Measurements from ENCODE around the gene TENT5C. TPM values are rescaled to one million over a fixed set of nuclear protein-coding genes. Genes with fewer than 3 reads are reported as not detected.

TENT5C gene
- total RNA-seq, 2 donors from 2014 or later = 30.7 to 45.6 TPM

DNA sequence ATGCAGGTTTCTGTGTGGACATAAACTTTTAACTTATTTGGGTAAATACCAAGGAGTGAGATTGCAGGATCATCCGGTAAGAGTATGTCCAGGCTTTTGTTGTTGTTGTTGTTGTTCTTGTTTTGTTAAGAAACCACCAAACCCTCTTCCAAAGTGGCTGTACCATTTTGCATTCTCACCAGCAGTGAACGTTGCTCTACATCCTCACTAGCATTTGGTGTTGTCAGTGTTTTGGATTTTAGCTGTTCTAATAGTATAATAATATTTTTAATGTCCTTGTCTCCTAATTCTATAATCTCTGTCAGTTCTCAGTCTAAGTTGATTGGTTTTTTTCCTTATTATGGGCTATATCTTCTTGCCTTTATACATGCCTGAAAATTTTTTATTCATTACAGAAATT lies 37.8 kb downstream of the TENT5C start:
- ATAC-seq (no peak), DNase-seq (no peak)
- intact Hi-C loops (cut with DNase I, micrococcal nuclease) = no loop called here

DNA sequence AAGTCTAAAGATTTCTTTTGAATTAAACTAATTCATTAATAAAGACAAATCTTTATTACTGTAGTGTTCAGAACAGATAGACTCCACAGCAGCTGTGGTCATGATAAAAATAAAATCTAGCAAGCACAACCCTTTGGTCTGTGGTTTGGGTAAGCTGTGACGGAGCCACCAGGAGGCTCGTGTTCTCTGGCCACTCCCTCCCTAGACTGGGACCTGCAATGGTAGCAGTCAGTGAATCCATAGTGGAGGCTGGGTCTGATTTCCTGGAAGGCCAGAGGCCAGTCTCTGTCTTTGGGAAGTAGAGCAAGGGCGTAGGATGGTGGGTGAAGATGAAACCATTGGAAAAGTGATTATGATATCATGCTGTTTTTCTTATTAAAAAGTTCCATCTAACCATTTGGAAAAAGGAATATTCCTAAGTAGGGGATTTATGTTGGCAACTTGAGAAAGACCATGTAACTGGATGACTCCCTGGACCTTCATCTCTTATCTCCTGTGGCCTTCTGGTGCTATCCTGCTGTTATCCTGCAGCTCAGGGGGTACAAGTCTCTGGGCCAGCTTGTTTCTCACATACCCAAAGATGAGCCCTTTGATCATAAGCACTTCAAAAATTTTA lies 39.0 kb downstream of the TENT5C start:
- intact Hi-C loops (cut with DNase I, micrococcal nuclease) = no loop called here
- DNase-seq (no peak), ATAC-seq (no peak)

DNA sequence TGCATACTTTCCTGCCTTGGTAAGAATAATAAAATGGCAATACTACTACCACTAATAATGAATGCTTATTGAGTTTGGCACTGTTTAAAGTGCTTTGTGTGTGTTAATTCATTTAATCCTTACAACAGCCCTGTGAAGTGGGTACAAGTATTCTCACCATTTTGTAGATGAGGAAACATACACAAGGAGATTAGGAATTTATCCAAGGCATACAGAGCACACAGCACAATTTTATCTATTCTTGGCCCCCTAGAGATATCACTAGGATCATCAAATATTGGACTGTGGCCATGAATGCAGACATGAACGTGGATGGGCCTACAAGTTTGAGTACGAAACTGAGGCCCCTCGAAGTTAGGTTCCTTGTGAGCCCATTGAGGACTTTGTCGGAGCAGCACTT lies 39.5 kb downstream of the TENT5C start:
- intact Hi-C loops (cut with DNase I, micrococcal nuclease) = no loop called here
- ATAC-seq = no peak
- DNase-seq = no peak

DNA sequence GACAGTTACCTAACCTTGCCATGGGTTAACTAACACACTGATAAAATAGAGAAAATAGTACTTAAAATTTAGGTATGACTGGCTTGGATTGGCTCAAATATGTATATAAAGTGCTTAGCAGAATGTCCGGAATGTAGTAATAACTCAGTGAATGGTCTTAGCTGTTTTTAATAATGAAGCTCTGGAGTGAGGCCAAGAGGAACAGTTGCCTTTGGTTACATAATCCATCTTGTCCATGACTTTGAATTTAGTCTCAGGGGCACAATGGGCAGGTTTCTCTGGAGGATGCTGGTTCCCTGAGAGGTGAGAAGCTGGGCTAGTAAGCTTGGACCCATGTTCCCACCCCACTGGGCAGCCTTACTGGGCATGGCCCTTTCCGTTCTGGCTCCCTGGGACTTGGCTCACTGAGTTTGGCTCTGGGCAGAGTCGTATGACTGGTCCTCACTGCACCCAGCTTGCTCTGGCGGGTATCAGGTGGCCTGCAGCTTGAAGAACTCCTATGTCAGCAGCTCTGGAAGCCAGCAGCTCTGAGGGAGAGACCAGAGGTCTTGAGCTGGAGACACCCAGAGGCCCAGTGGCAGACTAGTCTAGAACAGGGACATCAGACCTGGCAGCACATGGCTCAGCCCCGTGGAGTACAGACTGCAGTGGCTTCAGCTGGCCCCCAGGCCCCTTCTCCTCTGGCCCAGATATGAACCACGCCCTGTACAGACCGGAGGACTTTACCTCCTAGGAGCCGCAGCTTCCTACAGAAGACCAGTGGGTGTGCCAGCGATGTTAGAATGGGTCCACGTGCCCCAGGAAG lies 40.4 kb downstream of the TENT5C start:
- DNase-seq = peak; percentile 49 to 60
- peak; percentile 98 for ATAC-seq
- intact Hi-C loops (cut with DNase I, micrococcal nuclease) = no loop called here

DNA sequence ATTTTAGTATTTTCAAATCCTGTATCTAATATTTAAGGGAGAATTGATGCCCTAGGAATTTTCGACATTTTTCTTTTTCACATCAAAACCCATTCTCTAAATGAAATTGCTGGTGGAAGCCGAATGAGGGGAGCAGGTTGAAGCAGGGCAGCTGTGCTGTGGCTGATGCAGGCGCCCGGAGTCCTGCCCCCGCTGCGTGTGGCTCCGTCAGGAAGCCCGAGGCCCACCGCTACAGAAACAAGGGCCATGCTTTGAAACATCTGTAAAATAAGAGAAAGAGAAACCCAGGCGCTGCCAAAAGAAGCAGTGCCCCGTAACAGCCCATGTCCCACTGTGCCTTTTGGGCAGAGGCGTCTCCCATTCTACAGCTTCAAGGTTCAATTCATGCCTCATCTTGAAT lies 41.1 kb downstream of the TENT5C start:
- DNase-seq (no peak), ATAC-seq (no peak)
- intact Hi-C loops (cut with DNase I, micrococcal nuclease) = no loop called here

DNA sequence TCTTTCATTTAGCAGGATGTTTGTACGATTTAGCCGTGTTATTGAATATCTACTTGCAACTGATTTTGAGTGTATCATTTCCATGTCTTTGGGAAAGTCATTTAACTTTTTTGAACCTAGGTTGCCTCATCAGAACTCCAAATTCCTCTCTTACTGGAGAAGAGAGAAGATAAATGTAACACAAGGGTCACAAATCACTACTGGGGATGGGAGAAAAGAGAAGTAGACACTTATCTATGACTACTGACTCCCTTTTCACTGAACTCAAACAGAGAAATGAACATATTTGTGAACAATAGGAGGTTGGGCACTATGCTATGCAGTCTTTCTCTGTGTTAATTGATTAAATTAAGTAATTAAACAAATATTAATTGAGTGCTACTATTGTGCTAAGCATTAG lies 42.2 kb downstream of the TENT5C start:
- DNase-seq (no peak), ATAC-seq (no peak)
- intact Hi-C loops (cut with DNase I, micrococcal nuclease) = no loop called here

DNA sequence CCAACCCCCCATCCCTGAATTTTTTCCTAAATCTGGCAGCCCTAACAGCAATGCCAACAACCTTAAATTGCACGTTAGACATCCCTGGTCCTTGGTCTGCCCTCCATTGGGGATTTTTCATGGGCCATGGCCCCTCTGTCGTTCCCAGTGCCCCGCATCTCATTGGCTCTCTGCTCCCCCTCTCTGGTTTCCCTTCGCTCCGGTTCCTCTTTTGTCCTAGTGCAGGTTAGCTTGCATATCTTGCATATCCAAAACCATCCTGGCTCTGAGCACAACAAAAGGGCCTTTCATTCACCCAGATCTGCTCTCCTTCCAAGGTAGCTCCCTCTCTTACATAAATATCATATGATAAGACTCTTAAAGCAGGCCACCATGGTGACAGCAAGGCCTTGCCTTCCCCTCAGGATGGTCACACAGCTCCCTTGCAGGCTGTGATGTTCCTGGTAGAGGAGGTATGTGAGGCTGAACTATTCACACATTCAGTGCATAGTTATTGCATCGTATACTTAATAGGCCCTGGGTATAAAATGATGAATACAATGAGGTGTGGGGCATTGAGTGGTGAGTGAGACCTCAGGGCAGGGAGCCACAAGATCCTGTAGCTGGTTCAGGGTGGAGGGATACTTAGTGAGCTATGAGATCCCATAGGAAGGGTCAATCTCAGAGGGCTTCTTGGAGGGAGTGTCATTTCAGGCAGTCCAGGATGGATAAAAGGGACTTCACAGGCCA lies 45.2 kb downstream of the TENT5C start:
- no peak for ATAC-seq
- no peak for DNase-seq
- intact Hi-C loops (cut with DNase I, micrococcal nuclease) = no loop called here

DNA sequence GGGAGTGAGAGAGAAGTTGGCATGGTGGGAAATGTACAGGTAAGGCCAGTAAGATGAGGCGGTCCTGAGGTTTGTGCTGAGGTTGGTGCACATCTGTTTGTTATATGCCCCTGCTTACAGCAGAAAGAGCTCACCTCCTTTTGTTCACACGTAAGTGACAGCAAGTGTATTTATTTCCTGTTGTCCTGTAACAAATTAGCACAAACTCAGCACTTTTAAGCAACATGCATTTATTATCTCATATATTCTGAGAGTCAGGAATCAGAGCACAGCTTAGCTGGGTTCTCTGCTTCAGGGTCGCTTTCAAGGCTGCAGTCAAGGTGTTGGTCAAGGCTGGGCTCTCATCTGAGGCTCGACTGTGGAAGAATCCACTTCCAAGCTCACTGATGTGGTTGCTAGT lies 45.8 kb downstream of the TENT5C start:
- ATAC-seq = no peak
- intact Hi-C loops (cut with DNase I, micrococcal nuclease) = no loop called here

DNA sequence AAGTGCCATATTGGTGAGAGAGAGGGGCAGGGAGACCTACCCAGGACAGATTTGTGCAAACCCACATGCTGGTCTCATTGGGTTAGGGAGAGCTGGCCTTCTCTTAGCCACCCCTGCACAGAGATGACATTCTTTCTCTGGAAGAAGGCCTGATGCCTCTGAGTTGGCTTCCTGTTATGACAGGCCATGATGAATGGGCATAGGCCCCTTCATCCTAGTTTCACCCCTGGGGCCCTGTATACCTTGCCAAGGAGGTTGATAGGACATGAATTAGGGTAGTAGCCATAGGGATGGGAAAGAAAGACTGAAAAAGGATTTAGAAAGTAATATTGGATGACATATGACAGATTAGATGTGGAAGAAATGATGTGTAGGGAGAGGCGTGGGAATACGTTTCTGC lies 46.6 kb downstream of the TENT5C start:
- DNase-seq (no peak), ATAC-seq (no peak)
- intact Hi-C loops (cut with DNase I, micrococcal nuclease) = no loop called here

More for the DNA sequence above, 45.8 kb downstream of the TENT5C start:
- DNase-seq = no peak

DNA sequence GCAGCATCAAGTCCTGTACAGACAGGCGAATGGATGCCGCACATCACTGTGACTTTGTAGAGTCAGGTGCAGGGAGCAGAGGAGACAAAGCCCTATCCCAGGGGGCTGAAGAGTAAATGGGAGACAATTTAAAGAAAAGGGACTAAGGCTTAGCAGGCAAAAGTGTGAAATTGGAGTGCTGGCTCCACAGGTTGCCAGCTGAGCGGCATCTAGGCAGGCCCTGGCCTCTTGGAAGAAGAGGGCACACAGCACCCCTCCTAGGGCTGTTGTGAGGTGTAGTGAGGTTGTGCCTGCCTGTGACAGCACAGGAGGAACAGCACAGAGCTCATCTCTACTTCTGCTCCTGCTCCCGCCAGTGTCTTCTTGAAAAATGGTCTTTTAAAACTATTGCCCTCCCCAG lies 47.3 kb downstream of the TENT5C start:
- intact Hi-C loops (cut with DNase I, micrococcal nuclease) = no loop called here
- DNase-seq (no peak), ATAC-seq (no peak)

DNA sequence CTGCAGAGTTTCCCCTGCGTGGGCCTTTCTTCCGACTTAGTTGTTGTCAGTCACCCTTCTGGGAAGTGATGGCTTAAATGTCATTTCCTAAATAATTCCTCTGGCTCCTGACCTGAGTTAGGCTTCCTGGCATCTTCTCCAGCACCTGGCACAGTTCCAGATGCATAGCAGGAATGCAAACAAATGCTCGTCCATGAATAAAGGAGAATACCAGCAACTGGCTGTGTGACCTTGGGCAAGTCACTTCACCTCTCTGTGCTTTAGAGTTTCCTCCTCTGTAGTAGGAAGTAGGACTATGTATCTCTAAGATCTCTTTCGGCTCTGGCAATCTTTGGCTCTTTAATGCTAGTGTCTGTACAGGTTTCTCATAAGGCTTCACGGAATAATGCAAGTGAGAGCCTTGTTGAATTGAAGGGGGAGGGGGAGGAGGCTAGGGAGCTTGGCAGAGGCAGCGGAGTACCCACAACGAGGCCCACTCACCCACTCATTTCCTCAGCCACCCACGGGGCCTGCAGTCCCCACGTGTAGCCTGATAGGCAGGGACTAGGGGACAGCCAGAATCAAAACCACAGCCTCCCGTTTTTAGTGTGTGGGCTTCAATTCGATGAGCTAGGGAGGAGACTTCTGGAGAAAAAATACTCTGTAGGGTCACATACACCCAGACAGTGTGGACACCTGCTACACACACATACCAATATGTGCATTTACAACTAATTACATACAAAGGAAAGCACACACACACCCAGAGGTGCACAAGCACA lies 48.1 kb downstream of the TENT5C start:
- ATAC-seq (peak; percentile 35), DNase-seq (no peak)
- intact Hi-C loops (cut with DNase I, micrococcal nuclease) = no loop called here

DNA sequence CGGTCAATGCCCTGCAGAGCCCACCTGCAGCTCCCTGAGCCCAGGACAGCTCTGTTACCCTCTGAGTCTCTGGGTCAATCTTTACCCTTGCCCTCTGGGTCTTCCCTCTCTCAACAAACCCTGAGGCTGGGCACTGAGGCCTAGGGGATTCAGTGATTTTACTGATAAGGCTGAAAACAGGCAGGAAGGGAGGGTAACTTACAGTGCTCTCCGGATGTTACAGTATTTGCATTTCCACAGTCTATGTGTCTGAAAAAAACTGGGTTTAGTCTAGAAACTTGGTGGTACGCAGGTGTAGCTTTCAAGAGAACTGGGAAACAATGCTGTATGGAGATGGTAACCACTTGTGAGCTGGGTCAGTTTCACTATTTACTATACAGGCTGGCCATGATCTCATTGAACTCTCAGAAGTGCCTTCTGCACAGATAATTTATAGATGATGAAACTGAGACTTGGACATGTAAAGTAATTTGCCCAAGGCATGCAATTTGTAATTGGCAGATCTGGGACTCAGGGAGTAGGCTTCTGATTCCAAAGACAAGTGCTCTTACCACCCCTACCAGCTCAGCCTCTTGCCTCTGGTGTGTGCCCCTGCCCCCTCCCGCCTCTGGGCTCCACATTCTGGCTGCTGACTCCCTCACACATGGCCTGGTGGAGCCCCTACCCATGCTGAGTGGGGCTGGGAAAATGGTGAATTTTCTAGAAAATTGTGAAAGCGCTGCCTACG lies 48.8 kb downstream of the TENT5C start:
- ATAC-seq (peak; percentile 31), DNase-seq (no peak)
- intact Hi-C loops (cut with DNase I, micrococcal nuclease) = no loop called here

DNA sequence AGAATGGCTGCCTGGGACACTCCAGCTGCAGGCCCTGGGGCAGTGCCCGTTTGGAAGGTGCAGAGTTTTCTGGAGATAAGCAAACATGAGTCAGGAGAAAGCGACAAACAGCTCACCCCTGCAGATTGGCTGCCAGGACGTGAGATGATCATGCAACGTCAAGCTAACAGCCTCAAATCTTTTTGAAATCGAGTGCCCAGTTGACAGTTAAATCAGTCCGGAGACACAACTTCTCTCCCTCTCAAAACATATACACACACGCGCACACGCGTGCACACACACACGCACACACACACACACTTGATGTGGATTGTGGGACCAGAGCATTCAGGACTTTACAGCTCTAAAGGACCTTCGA lies 49.4 kb downstream of the TENT5C start:
- DNase-seq (no peak), ATAC-seq (no peak)
- intact Hi-C loops (cut with DNase I, micrococcal nuclease) = no loop called here

DNA sequence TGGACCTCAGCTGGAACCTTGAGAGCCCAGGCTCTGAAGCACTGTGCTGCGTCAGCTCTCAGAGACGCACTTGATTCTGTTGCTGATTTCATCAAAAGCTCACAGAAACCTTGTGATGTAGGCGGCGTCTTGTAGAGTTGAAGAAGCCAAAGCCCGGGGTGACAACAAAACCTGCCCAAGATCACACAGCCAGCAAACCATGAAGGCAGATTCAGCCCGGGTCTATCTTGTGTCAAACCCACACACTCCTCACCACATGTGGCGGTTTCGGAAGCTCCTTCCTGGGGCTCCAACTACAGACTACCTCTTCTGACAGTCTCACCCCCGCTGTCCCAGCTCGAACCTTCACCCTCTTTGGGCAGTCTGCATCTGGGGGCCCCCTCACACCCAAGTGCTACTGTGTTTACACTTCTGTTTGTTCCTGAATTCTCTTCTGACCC lies 50.4 kb downstream of the TENT5C start:
- ATAC-seq = peak; percentile 24
- intact Hi-C loops (cut with DNase I, micrococcal nuclease) = no loop called here
- DNase-seq = peak; percentile 55

DNA sequence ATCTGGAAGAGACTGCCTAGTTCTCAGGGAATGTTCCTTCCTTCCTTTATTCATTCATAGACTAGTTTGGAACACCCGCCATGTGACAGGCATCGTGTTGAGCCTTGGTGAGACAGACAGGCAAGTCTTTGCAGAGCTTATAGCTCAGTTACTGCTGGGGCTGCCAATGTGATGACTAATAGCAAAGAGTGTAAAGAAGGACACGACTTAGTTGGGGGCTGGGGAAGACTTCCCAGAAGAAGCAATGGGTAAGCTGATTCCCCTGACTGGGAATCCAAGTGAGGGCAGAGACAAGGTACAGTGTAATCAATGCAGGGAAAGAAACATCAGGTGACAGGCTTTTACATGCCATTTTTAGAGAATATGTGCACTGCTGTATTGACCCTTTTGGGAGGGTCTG lies 51.2 kb downstream of the TENT5C start:
- intact Hi-C loops (cut with DNase I, micrococcal nuclease) = no loop called here
- DNase-seq (no peak), ATAC-seq (no peak)

DNA sequence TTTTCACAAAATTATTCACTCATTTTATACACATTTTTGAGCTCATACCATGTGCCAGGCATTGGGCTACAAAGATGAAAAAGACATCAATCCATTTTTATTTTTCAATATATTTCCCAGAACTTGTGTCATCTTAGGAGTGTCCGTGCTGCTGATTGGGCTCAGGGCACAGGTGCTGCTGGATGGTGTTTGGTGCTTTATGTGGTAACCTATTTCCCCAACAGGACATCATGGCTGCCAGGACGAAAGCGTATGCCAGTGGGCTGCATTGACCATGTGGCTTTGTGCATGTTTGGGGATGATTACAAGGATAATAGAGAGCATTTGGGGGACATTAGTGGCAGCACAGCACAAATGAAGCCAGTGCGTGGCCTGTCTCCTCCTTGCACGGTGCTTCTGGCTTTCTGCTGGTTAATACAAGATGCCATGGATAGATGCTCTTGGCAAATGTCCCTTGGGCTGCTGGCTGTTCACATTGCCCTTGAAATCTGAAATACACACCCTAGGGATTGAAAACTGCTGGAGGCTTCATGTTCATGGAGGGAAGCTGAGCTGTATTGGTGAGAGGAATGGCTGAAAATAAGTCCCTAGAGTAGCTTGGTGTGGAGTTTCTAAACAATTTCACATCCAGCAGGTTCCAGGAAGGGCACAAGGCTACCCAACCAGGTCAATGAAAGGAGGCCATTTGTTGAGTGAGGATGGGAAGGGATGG lies 52.3 kb downstream of the TENT5C start:
- ATAC-seq = no peak
- intact Hi-C loops (cut with DNase I, micrococcal nuclease) = no loop called here
- DNase-seq = no peak

DNA sequence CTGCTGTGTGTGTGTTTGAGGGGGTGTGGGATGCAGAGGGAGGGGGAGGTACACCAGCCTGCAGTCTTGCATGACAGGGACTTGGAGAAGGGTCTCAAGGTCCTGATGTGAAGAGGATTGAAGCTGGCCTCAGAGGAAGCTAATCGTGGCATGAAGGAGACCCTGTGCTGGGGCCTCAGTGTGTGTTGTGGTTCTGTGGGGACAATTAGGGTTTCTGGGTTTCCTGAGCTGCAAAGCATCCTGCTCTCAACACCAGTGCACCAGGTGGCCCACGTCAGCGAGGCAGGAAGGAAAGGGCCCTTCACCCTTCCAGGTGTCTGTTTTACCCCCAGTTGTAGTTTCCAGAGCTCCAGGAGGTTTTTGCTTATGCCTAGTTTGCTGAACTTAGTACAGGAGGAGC lies 52.8 kb downstream of the TENT5C start:
- intact Hi-C loops (cut with DNase I, micrococcal nuclease) = no loop called here
- peak; percentile 50 to 59 for DNase-seq

DNA sequence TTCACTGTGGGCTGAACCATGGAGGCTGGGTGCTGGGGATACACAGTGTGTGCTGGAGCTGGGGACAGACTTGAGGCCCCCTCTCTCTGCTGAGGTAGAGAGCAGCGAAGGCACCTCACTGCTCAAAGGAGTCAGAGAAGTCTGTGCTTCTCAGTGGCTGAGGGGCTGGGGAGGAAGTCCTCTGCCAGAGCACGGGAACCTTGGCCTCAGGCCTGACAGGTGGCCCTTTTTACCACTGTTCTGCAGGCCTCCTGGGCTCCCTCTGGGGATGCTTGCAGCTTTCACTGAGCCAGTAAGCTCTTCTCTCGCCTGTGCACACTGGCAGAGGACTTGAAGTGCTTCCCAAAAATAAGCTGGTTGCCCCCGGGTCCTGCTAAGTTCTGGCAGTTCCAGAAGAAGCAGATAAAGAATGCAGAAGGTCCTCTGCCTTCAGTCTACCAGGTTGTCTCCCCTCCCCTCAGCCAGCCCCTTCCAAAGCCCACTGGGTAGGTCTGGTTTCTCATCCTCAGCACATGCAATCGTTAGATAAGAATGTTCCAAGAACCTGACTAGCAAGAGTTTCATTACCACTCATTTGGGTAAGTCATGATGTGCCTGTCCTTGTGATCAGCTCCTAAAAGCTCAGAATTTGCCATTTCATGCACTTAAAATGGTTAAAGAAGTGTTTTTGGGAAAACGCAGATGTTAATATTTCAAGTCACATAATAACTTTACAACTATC lies 53.9 kb downstream of the TENT5C start:
- no peak for ATAC-seq

More for the DNA sequence above, 52.8 kb downstream of the TENT5C start:
- no peak for ATAC-seq

More for the DNA sequence above, 53.9 kb downstream of the TENT5C start:
- DNase-seq = no peak
- intact Hi-C loops (cut with DNase I, micrococcal nuclease) = no loop called here

Data from left colon (tissue), 2 donors.